Hepatocyte (in vitro differentiated cells): ENCODE measurements around the gene ADA.

Source experiments
- CTCF ChIP-seq: fragments of 200-600 bp; sonication (generic); IDR thresholded peaks from 2 replicates; pipeline ENCODE4 v1.5.1; 2016; ENCODE audit warnings: antibody characterized with exemption, mild to moderate bottlenecking; ENCODE audit not compliant: poor library complexity
- EZH2phosphoT487 ChIP-seq: fragments of 200-600 bp; sonication (generic); IDR thresholded peaks from one replicate; pipeline ENCODE4 v1.6.1; 2018; ENCODE audit warnings: antibody characterized with exemption, mild to moderate bottlenecking, low read depth, moderate library complexity; ENCODE audit not compliant: unreplicated experiment, severe bottlenecking

GRCh38 chr20:44614525-44614924 lies 37.0 kb downstream of the ADA start:
- TF ChIP-seq CTCF (no peak), EZH2phosphoT487 (no peak)
